ENCODE measurements around the gene EIF3B. TPM values are rescaled to one million over a fixed set of nuclear protein-coding genes. Genes with fewer than 3 reads are reported as not detected.

Gene EIF3B
- total RNA-seq, 1 experiment from 2014 or later, result 333 TPM

GRCh38 chr7:2403014-2403717 is 48.5 kb downstream of the EIF3B start, which contains the start of gene CHST12:
TSS of gene CHST12 (plus strand) at chr7:2403611. CDS start at chr7:2432640, 29,029 bp downstream.
- Mint-ChIP-seq H3K4me3 (ENCODE audit: low read depth, unreplicated experiment) (peak within 1 kb of the TSS; percentile 79), H3K36me3 (ENCODE audit: insufficient read depth, unreplicated experiment) (peaks cover 36% of the 10 kb centered on the region), H3K9me3 (ENCODE audit: low read depth, unreplicated experiment) (no peaks in the 10 kb centered on the region), H3K27me3 (ENCODE audit: unreplicated experiment) (no peaks in the 10 kb centered on the region), H3K27ac (ENCODE audit: unreplicated experiment) (peak within 1 kb of the TSS; percentile 34), H3K4me1 (ENCODE audit: low read depth, unreplicated experiment) (peaks cover 29% of the 10 kb centered on the region)
- intact Hi-C loops (cut with micrococcal nuclease; ENCODE audit: unreplicated experiment), result no loop called here
- BruUV-seq (replicated peaks), result no TSS peak
- peak; percentile 99 for DNase-seq
- no peak for TF ChIP-seq CTCF (IDR thresholded peaks at IDR 0.05; ENCODE audit: unreplicated experiment)
- CTCF ChIA-PET, result interaction anchor here (0.6 to 1.3 kb wide), 5 partner anchors 9 to 843 kb away, joined by 3 to 15 read pairs (median 3); no protein-coding TSS in a partner anchor

GRCh38 chr7:2403718-2404648 is 49.4 kb downstream of the EIF3B start:
- peaks cover 36% of the 10 kb centered on the region for H3K36me3 Mint-ChIP-seq (ENCODE audit: insufficient read depth, unreplicated experiment)
- CTCF ChIA-PET, result interaction anchor here (0.6 to 1.3 kb wide), 5 partner anchors 48 to 288 kb away, joined by 3 to 5 read pairs (median 3); no protein-coding TSS in a partner anchor
- TF ChIP-seq CTCF (IDR thresholded peaks at IDR 0.05; ENCODE audit: unreplicated experiment), result peak; percentile 16
- intact Hi-C loops (cut with micrococcal nuclease; ENCODE audit: unreplicated experiment), result no loop called here
- no TSS peak for BruUV-seq (replicated peaks)
- H3K4me1 Mint-ChIP-seq (ENCODE audit: low read depth, unreplicated experiment), result peaks cover 29% of the 10 kb centered on the region
- no peaks in the 10 kb centered on the region for H3K9me3 Mint-ChIP-seq (ENCODE audit: low read depth, unreplicated experiment)
- peak; percentile 67 for DNase-seq
- H3K27ac Mint-ChIP-seq (ENCODE audit: unreplicated experiment), result no peak overlapping the region
- H3K27me3 Mint-ChIP-seq (ENCODE audit: unreplicated experiment), result no peaks in the 10 kb centered on the region
- H3K4me3 Mint-ChIP-seq (ENCODE audit: low read depth, unreplicated experiment), result peak overlapping the region; percentile 79

GRCh38 chr7:2404714-2405119 is 50.1 kb downstream of the EIF3B start:
- peaks cover 36% of the 10 kb centered on the region for H3K36me3 Mint-ChIP-seq (ENCODE audit: insufficient read depth, unreplicated experiment)
- peaks cover 25% of the 10 kb centered on the region for H3K4me1 Mint-ChIP-seq (ENCODE audit: low read depth, unreplicated experiment)
- no peaks in the 10 kb centered on the region for H3K27me3 Mint-ChIP-seq (ENCODE audit: unreplicated experiment)
- CTCF ChIA-PET, result interaction anchor here (0.5 to 1.3 kb wide), 3 partner anchors 64 to 289 kb away, joined by 3 to 5 read pairs (median 3); no protein-coding TSS in a partner anchor
- no peaks in the 10 kb centered on the region for H3K9me3 Mint-ChIP-seq (ENCODE audit: low read depth, unreplicated experiment)
- TF ChIP-seq CTCF (IDR thresholded peaks at IDR 0.05; ENCODE audit: unreplicated experiment), result no peak
- intact Hi-C loops (cut with micrococcal nuclease; ENCODE audit: unreplicated experiment), result no loop called here
- peak overlapping the region; percentile 79 for H3K4me3 Mint-ChIP-seq (ENCODE audit: low read depth, unreplicated experiment)
- BruUV-seq (replicated peaks), result no TSS peak
- no peak overlapping the region for H3K27ac Mint-ChIP-seq (ENCODE audit: unreplicated experiment)
- no peak for DNase-seq

GRCh38 chr7:2405201-2405600 is 50.6 kb downstream of the EIF3B start:
- DNase-seq, result no peak
- intact Hi-C loops (cut with micrococcal nuclease; ENCODE audit: unreplicated experiment), result no loop called here
- no peak for TF ChIP-seq CTCF (IDR thresholded peaks at IDR 0.05; ENCODE audit: unreplicated experiment)
- CTCF ChIA-PET, result interaction anchor here (0.5 to 1.3 kb wide), 3 partner anchors 59 to 125 kb away, joined by 3 to 11 read pairs (median 5); no protein-coding TSS in a partner anchor
- Mint-ChIP-seq H3K27me3 (ENCODE audit: unreplicated experiment) (no peaks in the 10 kb centered on the region), H3K36me3 (ENCODE audit: insufficient read depth, unreplicated experiment) (peaks cover 36% of the 10 kb centered on the region), H3K9me3 (ENCODE audit: low read depth, unreplicated experiment) (no peaks in the 10 kb centered on the region), H3K27ac (ENCODE audit: unreplicated experiment) (no peak overlapping the region), H3K4me1 (ENCODE audit: low read depth, unreplicated experiment) (peaks cover 20% of the 10 kb centered on the region), H3K4me3 (ENCODE audit: low read depth, unreplicated experiment) (peak overlapping the region; percentile 79)
- BruUV-seq (replicated peaks), result no TSS peak

All from Calu3 (cell line).